SK-N-MC (cell line): ENCODE data around the gene TIMM9.

Experiments
- DNase-seq: peaks from one replicate; pipeline ENCODE4 v3.0.0-alpha.2; 2011; ENCODE audit warnings: low read depth, low spot score
- H3K27ac ChIP-seq: fragments of 200-600 bp; sonication (generic); 2 replicates; pipeline ENCODE4 v1.5.1; 2016; ENCODE audit warnings: mixed run types
- H3K36me3 ChIP-seq: fragments of 200-600 bp; sonication (generic); 2 replicates; pipeline ENCODE4 v1.6.1; 2017; ENCODE audit warnings: antibody characterized with exemption, low read length, mixed read lengths; ENCODE audit not compliant: insufficient read depth
- H3K4me3 ChIP-seq: fragments of 200-600 bp; sonication (generic); 2 replicates; pipeline ENCODE4 v1.5.1; 2016
- H3K9ac ChIP-seq: fragments of 200-600 bp; sonication (generic); 2 replicates; pipeline ENCODE4 v1.8.0; 2017; ENCODE audit warnings: mixed run types, mixed read lengths; ENCODE audit not compliant: insufficient read length
- H3K9me3 ChIP-seq: fragments of 200-600 bp; sonication (generic); 2 replicates; pipeline ENCODE4 v1.6.1; 2017; ENCODE audit warnings: low read depth, mild to moderate bottlenecking, antibody characterized with exemption, low read length, moderate library complexity, mixed read lengths
- EZH2 ChIP-seq: fragments of 200-600 bp; sonication (generic); IDR thresholded peaks from one replicate; pipeline ENCODE4 v1.6.1; 2017; ENCODE audit warnings: antibody characterized with exemption
- FOXP2 ChIP-seq: optimal IDR thresholded peaks from 2 replicates; pipeline ENCODE3; 2011; ENCODE audit warnings: mild to moderate bottlenecking, moderate library complexity; ENCODE audit not compliant: insufficient read depth; ENCODE audit errors: extremely low read length, control extremely low read depth
- POLR2AphosphoS5 ChIP-seq: IDR thresholded peaks from 2 replicates; pipeline ENCODE4 v1.6.1; 2012; ENCODE audit warnings: mild to moderate bottlenecking, low read depth, low read length, borderline replicate concordance

Gene TIMM9

DNA sequence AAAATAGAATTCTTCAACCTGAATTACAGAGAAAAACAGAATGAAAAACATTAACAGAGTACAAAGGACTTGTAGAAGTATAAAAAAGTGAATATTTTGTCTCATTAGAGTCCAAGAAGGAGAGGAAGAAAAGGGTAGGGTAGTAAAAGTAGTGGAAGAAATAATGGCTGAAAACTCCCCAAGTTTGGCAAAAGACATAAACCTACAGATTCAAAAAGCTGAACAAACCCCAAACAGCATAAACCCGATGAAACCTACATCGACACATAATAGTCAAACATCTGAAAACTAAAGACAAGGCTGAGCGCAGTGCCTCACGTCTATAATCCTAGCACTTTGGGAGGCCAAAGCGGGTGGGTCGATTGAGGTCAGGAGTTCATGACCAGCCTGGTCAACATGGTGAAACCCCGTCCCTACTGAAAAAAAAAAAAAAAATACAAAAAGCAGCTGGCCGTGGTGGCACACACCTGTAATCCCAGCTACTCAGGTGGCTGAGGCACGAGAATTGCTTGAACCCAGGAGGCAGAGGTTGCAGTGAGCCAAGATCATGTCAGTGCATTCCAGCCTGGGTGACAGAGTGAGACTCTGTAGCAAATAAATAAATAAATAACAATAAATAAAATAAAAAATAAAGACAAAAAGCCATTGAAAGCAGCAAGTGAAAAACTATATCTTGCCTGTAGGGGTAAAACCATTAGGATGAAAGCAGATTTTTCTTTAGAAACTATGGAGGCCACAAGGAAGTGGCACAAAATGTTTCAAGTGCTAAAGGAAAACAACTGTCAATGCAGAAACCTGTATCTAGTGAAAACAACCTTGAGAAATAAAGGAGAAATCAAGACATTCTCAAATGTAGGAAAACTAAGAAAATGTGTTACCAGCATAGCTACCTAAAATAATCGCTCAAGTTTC is 11.4 kb downstream of the TIMM9 start:
- H3K9me3 ChIP-seq, result peaks cover 7% of the 10 kb centered on the region; the same call in 1 of the 2 replicates
- DNase-seq, result no peak
- no peak overlapping the region for H3K4me3 ChIP-seq
- no peak overlapping the region for H3K27ac ChIP-seq
- TF ChIP-seq FOXP2 (no peak), EZH2 (no peak), POLR2AphosphoS5 (no peak)
- peaks cover 80% of the 10 kb centered on the region for H3K36me3 ChIP-seq
- H3K9ac ChIP-seq, result no peak overlapping the region

DNA sequence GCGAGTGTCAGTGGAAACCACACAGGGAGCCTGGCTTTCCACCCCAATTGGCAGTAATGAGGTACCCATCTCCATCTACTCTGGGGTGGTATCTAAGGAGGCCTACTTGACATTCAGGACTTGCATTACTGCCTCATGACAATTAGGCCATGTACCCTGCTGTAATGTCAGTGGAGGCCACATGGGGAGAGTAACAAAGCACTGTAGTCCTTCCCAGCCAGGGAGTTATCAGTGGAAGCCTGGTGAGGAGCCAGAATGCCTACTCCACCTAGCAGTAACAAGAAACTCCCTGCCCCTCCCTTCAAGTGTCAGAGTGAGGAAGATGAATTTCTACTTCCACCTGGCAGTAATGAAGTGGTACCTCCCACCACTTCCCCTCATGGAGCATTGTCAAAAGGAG is 12.5 kb downstream of the TIMM9 start:
- peaks cover 83% of the 10 kb centered on the region for H3K36me3 ChIP-seq
- TF ChIP-seq FOXP2 (no peak), EZH2 (no peak), POLR2AphosphoS5 (no peak)
- no peak for DNase-seq

DNA sequence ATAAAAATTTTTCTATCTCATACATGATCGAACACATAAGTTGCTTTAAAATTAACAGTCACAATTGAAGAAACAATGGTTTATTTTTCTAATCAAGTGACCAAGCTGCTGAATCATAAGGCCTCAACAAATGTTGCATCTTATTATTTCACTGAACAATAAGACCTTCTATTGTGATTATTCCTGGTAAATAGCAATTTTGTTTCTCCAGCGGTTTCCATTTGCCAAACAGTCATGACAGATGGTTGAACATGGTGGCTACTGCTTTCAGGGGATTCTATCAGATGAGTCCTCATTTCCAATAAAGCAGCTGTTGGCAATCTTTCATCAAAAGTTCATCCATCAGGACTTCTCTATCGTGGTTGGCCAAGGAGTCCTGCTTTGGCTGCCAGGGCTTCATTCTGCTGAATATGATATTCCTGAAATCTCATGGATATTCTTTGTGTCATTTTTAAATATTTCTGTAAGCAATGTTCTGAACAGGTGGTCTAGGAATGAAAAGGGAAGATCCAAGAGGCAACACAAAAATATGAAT is 18.6 kb downstream of the TIMM9 start:
- Histone ChIP-seq H3K27ac (no peak overlapping the region), H3K36me3 (peaks cover 63% of the 10 kb centered on the region), H3K9me3 (no peaks in the 10 kb centered on the region), H3K4me3 (no peak overlapping the region), H3K9ac (no peak overlapping the region)
- TF ChIP-seq FOXP2 (no peak), POLR2AphosphoS5 (no peak), EZH2 (no peak)
- DNase-seq, result no peak

More for the DNA sequence above, 12.5 kb downstream of the TIMM9 start:
- Histone ChIP-seq H3K9ac (no peak overlapping the region), H3K4me3 (no peak overlapping the region), H3K27ac (no peak overlapping the region), H3K9me3 (peaks cover 7% of the 10 kb centered on the region; the same call in 1 of the 2 replicates)

DNA sequence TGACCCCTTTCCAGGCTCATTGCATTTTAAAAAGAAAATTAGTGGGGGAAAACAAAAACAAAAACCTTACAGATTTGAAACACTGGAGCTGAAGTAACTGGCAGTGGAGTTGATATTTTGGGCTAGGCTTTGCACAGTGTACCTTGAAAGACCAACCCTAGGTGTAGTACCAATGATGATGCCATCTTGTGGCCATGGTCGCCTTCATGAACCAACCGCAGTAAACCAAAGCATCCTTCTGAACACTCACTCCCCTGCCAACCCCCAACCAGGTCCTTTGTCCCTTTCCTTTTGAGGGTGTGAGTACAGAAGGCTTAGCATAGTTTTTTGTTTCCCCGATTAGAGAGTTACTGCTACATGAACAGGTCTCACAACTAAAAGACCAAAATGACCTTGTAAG is 25.7 kb downstream of the TIMM9 start:
- DNase-seq, result no peak
- Histone ChIP-seq H3K9me3 (no peaks in the 10 kb centered on the region), H3K4me3 (no peak overlapping the region), H3K27ac (no peak overlapping the region), H3K9ac (no peak overlapping the region), H3K36me3 (peaks cover 7% of the 10 kb centered on the region; the same call in 1 of the 2 replicates)
- TF ChIP-seq POLR2AphosphoS5 (no peak), EZH2 (no peak), FOXP2 (no peak)

DNA sequence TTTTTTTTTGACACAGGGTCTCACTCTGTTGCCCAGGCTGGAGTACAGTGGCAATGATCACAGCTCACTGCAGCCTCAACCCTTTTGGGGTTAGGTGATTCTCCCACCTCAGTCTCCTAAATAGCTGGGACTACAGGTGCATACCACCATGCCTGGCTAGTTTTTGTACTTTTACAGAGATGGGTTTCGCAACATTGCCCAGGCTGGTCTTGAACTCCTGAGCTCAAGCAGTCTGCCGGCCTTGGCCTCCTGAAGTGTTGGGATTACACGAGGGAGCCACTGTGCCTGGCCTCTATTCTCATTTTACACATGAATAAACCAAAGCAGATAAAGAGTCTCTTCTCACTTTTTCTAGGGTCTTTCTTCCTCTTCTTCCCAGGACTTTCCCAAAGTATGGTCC is 28.4 kb downstream of the TIMM9 start:
- DNase-seq, result no peak
- H3K27ac ChIP-seq, result no peak overlapping the region
- no peak overlapping the region for H3K9ac ChIP-seq
- H3K4me3 ChIP-seq, result no peak overlapping the region
- TF ChIP-seq POLR2AphosphoS5 (no peak), FOXP2 (no peak), EZH2 (no peak)
- no peaks in the 10 kb centered on the region for H3K9me3 ChIP-seq
- no peaks in the 10 kb centered on the region for H3K36me3 ChIP-seq

DNA sequence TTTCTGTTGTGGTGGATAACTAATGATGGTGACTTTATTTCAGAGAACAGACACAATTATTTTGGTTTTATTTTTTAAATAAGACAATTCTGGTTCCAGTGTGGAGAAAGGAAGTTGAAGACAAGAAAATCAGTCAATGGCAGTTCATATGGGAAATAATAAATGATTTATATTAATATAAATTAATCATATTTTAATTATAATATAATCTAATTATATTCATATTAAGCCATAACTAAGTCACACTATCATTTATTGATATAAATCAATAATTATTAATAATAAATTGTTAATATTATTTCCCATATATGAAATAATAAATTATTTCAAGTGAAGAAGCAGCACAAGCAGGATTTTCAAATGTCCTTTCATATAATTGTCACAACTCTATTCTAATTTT is 28.8 kb downstream of the TIMM9 start:
- no peak overlapping the region for H3K9ac ChIP-seq
- H3K9me3 ChIP-seq, result no peaks in the 10 kb centered on the region
- H3K36me3 ChIP-seq, result no peaks in the 10 kb centered on the region
- no peak for DNase-seq
- no peak overlapping the region for H3K4me3 ChIP-seq
- TF ChIP-seq EZH2 (no peak), POLR2AphosphoS5 (no peak), FOXP2 (no peak)
- H3K27ac ChIP-seq, result no peak overlapping the region

DNA sequence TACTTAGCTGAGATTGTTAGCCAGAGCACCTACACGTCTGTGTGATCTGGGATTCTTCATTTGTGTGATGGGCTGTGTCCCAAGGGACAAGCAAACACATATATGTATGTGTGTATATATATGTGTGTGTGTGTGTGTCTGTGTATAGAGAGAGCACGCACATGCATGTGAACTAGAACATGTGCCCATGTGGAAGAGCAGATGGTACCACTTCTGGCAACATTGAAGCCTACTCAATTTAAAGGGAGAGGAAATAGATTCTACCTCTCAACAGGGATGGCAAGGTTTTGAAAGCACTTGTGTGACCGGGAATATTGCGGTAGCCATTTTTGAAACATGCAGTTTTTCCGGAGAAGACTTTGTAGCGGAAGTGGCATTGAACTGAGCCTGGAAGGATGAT is 30.2 kb downstream of the TIMM9 start:
- H3K36me3 ChIP-seq, result no peaks in the 10 kb centered on the region

More for the DNA sequence above, 30.2 kb downstream of the TIMM9 start:
- Histone ChIP-seq H3K9ac (no peak overlapping the region), H3K4me3 (no peak overlapping the region), H3K27ac (no peak overlapping the region), H3K9me3 (no peaks in the 10 kb centered on the region)
- DNase-seq, result no peak
- TF ChIP-seq POLR2AphosphoS5 (no peak), EZH2 (no peak), FOXP2 (no peak)
